ELR (cell line): ENCODE results near the gene SLC22A7.
"Not testable (repeated sequence)": the region's sequence is repeated elsewhere in the genome, so short reads cannot be mapped to it uniquely, and the experiment has no call there.

ENCODE experiments used
- DNase-seq: peaks from one replicate; pipeline ENCODE4 v3.0.0-alpha.2; 2015; ENCODE audit warnings: low read depth

The SLC22A7 gene

GRCh38 chr6:43339168-43339567 is 41.1 kb downstream of the SLC22A7 start:
- DNase-seq: no peak

DNA sequence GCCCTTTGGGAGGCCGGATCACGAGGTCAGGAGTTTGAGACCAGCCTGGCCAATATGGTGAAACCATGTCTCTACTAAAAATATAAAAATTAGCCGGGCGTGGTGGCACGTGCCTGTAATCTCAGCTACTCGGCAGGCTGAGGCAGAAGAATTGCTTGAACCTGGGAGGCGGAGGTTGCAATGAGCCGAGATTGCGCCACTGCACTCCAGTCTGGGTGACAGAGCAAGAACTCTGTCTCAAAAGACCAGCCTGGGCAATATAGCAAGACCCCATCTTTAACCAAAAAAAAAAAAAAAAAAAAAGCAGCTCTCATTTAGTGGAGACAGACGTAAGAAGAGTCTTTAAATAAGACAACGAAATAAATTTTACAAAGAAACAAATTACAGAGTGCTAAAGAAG is 48.2 kb downstream of the SLC22A7 start:
- DNase-seq: not testable (repeated sequence)

GRCh38 chr6:43347021-43347420 is 49.0 kb downstream of the SLC22A7 start:
- no peak for DNase-seq

DNA sequence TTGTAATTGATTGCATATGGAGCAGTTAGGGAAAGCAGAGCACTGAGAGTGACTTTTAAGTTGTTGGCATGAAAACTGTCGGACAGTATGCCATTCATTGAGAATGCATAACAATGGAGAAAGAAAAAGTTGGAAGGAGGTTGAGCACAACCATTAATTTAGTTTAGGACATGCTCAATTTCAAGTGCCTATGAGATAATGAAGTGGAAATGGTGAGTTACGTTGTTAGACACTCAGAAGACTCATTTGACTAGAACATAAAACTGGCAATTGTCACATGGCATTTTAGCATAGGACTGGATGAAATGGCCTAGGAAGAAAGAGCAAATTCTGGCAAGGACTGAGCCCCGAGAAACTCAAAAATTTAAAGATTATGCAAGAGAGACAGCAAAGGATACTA is 49.4 kb downstream of the SLC22A7 start:
- no peak for DNase-seq

DNA sequence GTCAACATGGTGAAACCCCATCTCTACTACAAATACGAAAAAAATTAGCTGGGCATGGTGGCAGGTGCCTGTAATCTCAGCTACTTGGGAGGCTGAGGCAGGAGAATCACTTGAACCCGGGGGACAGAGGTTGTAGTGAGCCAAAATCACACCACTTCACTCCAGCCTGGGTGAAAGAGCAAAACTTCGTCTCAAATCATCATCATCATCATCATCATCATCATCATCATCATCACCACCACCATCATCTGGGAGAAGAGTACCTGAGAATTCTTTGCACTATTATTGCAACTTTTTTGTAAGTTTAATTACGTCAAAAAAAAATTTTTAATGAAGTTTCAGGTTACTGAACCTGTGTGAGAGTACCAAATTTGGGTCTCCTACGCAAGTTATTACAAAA is 53.9 kb downstream of the SLC22A7 start:
- not testable (repeated sequence) for DNase-seq
